ENCODE results near the gene SPATA7. TPM values are rescaled to one million over a fixed set of nuclear protein-coding genes. Genes with fewer than 3 reads are reported as not detected.
A peak's percentile ranks its signal among the peaks of the same experiment; 100 is the strongest.

The SPATA7 gene
- total RNA-seq = 5.0 TPM

GRCh38 chr14:88385212-88386101, at the start of gene SPATA7:
Gene SPATA7 (plus strand): TSS chr14:88385657. CDS start chr14:88385819, 162 bp downstream.
- H3K4me3 ChIP-seq (ENCODE audit: low read length) = peak within 1 kb of the TSS; percentile 92
- no peaks in the 10 kb centered on the region for H3K9me3 ChIP-seq (ENCODE audit: low read depth, low read length)
- H3K4me1 ChIP-seq (ENCODE audit: insufficient read depth, low read length) = peaks cover 12% of the 10 kb centered on the region
- H3K27me3 ChIP-seq (ENCODE audit: insufficient read depth, low read length) = no peaks in the 10 kb centered on the region

GRCh38 chr14:88340357-88340756, 45.1 kb upstream of the SPATA7 start:
- H3K9me3 ChIP-seq (ENCODE audit: low read depth, low read length) = no peaks in the 10 kb centered on the region
- peaks cover 5% of the 10 kb centered on the region for H3K27me3 ChIP-seq (ENCODE audit: insufficient read depth, low read length)
- H3K4me3 ChIP-seq (ENCODE audit: low read length) = no peak overlapping the region
- no peaks in the 10 kb centered on the region for H3K4me1 ChIP-seq (ENCODE audit: insufficient read depth, low read length)

- Histone ChIP-seq H3K4me3 (ENCODE audit: low read length) (no peak overlapping the region), H3K4me1 (ENCODE audit: insufficient read depth, low read length) (no peaks in the 10 kb centered on the region), H3K9me3 (ENCODE audit: low read depth, low read length) (no peaks in the 10 kb centered on the region), H3K27me3 (ENCODE audit: insufficient read depth, low read length) (peaks cover under 1% of the 10 kb centered on the region)
Measured at GRCh38 chr14:88342980-88343379, 42.5 kb upstream of the SPATA7 start.

- Histone ChIP-seq H3K4me1 (ENCODE audit: insufficient read depth, low read length) (no peaks in the 10 kb centered on the region), H3K4me3 (ENCODE audit: low read length) (no peak overlapping the region), H3K27me3 (ENCODE audit: insufficient read depth, low read length) (no peaks in the 10 kb centered on the region), H3K9me3 (ENCODE audit: low read depth, low read length) (no peaks in the 10 kb centered on the region)
Measured at GRCh38 chr14:88346048-88346639, 39.3 kb upstream of the SPATA7 start.

- no peaks in the 10 kb centered on the region for H3K4me1 ChIP-seq (ENCODE audit: insufficient read depth, low read length)
- no peak overlapping the region for H3K4me3 ChIP-seq (ENCODE audit: low read length)
- no peaks in the 10 kb centered on the region for H3K27me3 ChIP-seq (ENCODE audit: insufficient read depth, low read length)
- no peaks in the 10 kb centered on the region for H3K9me3 ChIP-seq (ENCODE audit: low read depth, low read length)
Measured at GRCh38 chr14:88348546-88348945, 36.9 kb upstream of the SPATA7 start.

- Histone ChIP-seq H3K4me1 (ENCODE audit: insufficient read depth, low read length) (no peaks in the 10 kb centered on the region), H3K27me3 (ENCODE audit: insufficient read depth, low read length) (no peaks in the 10 kb centered on the region), H3K9me3 (ENCODE audit: low read depth, low read length) (no peaks in the 10 kb centered on the region), H3K4me3 (ENCODE audit: low read length) (no peak overlapping the region)
Measured at GRCh38 chr14:88351966-88352691, 33.3 kb upstream of the SPATA7 start.

GRCh38 chr14:88352698-88353097, 32.8 kb upstream of the SPATA7 start:
- no peaks in the 10 kb centered on the region for H3K9me3 ChIP-seq (ENCODE audit: low read depth, low read length)
- H3K27me3 ChIP-seq (ENCODE audit: insufficient read depth, low read length) = no peaks in the 10 kb centered on the region
- H3K4me1 ChIP-seq (ENCODE audit: insufficient read depth, low read length) = no peaks in the 10 kb centered on the region
- H3K4me3 ChIP-seq (ENCODE audit: low read length) = no peak overlapping the region

- H3K9me3 ChIP-seq (ENCODE audit: low read depth, low read length) = no peaks in the 10 kb centered on the region
- H3K4me1 ChIP-seq (ENCODE audit: insufficient read depth, low read length) = no peaks in the 10 kb centered on the region
- no peaks in the 10 kb centered on the region for H3K27me3 ChIP-seq (ENCODE audit: insufficient read depth, low read length)
- no peak overlapping the region for H3K4me3 ChIP-seq (ENCODE audit: low read length)
Measured at GRCh38 chr14:88354358-88354757, 31.1 kb upstream of the SPATA7 start.

GRCh38 chr14:88359500-88359899, 26.0 kb upstream of the SPATA7 start:
- Histone ChIP-seq H3K9me3 (ENCODE audit: low read depth, low read length) (no peaks in the 10 kb centered on the region), H3K4me3 (ENCODE audit: low read length) (no peak overlapping the region)

GRCh38 chr14:88363644-88364043, 21.8 kb upstream of the SPATA7 start:
- H3K27me3 ChIP-seq (ENCODE audit: insufficient read depth, low read length) = peaks cover 2% of the 10 kb centered on the region
- H3K4me1 ChIP-seq (ENCODE audit: insufficient read depth, low read length) = no peaks in the 10 kb centered on the region
- H3K9me3 ChIP-seq (ENCODE audit: low read depth, low read length) = no peaks in the 10 kb centered on the region
- no peak overlapping the region for H3K4me3 ChIP-seq (ENCODE audit: low read length)

More at GRCh38 chr14:88359500-88359899, 26.0 kb upstream of the SPATA7 start:
- no peaks in the 10 kb centered on the region for H3K4me1 ChIP-seq (ENCODE audit: insufficient read depth, low read length)
- no peaks in the 10 kb centered on the region for H3K27me3 ChIP-seq (ENCODE audit: insufficient read depth, low read length)

GRCh38 chr14:88364710-88365413, 20.6 kb upstream of the SPATA7 start:
- no peak overlapping the region for H3K4me3 ChIP-seq (ENCODE audit: low read length)
- peaks cover 2% of the 10 kb centered on the region for H3K27me3 ChIP-seq (ENCODE audit: insufficient read depth, low read length)
- no peaks in the 10 kb centered on the region for H3K4me1 ChIP-seq (ENCODE audit: insufficient read depth, low read length)
- H3K9me3 ChIP-seq (ENCODE audit: low read depth, low read length) = no peaks in the 10 kb centered on the region

GRCh38 chr14:88369496-88369895, 16.0 kb upstream of the SPATA7 start:
- H3K4me3 ChIP-seq (ENCODE audit: low read length) = no peak overlapping the region
- peaks cover 2% of the 10 kb centered on the region for H3K27me3 ChIP-seq (ENCODE audit: insufficient read depth, low read length)
- no peaks in the 10 kb centered on the region for H3K4me1 ChIP-seq (ENCODE audit: insufficient read depth, low read length)
- no peaks in the 10 kb centered on the region for H3K9me3 ChIP-seq (ENCODE audit: low read depth, low read length)

- Histone ChIP-seq H3K4me1 (ENCODE audit: insufficient read depth, low read length) (peaks cover 4% of the 10 kb centered on the region), H3K4me3 (ENCODE audit: low read length) (no peak overlapping the region), H3K27me3 (ENCODE audit: insufficient read depth, low read length) (no peaks in the 10 kb centered on the region), H3K9me3 (ENCODE audit: low read depth, low read length) (no peaks in the 10 kb centered on the region)
Measured at GRCh38 chr14:88379706-88380343, 5.6 kb upstream of the SPATA7 start.

- no peak overlapping the region for H3K4me3 ChIP-seq (ENCODE audit: low read length)
- H3K27me3 ChIP-seq (ENCODE audit: insufficient read depth, low read length) = no peaks in the 10 kb centered on the region
- peaks cover 4% of the 10 kb centered on the region for H3K4me1 ChIP-seq (ENCODE audit: insufficient read depth, low read length)
- H3K9me3 ChIP-seq (ENCODE audit: low read depth, low read length) = no peaks in the 10 kb centered on the region
Measured at GRCh38 chr14:88380405-88380804, 5.1 kb upstream of the SPATA7 start.

Data from mononuclear cell (primary cell).